ENCODE data around the gene FAM107B. TPM values are rescaled to one million over a fixed set of nuclear protein-coding genes. Genes with fewer than 3 reads are reported as not detected.

Gene FAM107B
- total and polyA plus RNA-seq, 2 experiments from 2014 or later: 11.0 to 17.6 TPM

DNA sequence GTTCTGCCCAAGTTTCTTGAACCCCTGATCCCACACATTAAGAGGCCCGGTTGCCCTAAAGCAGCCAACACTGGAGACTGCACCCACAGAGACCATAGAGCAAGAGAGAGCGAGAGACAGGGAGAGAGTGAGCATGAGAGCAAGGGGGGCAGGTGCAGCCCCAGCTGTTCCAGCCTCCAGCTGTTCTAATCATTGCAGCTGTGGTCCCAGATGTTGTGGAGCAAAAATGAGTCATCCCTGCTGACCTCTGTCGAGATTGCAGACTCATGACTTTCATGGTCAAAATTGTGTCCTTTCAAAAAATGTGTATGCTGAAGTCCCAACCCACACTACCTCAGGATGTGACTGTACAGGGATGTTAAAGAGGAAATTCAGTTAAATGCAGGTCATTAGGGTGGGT lies 300.0 kb downstream of the FAM107B start:
- Histone ChIP-seq H3K79me2 (replicated peaks; ENCODE audit: insufficient read depth) (no peaks in the 10 kb centered on the region), H3K4me1 (ENCODE audit: insufficient read depth) (no peaks in the 10 kb centered on the region; the same call in 1 of the 2 replicates), H3K27ac (ENCODE audit: low read depth) (no peak overlapping the region), H3K9me2 (ENCODE audit: insufficient read depth) (no peaks in the 10 kb centered on the region), H4K20me1 (replicated peaks; ENCODE audit: insufficient read depth) (no peaks in the 10 kb centered on the region), H3K4me3 (no peak overlapping the region), H3K4me2 (no peak overlapping the region), H3K36me3 (ENCODE audit: insufficient read depth) (no peaks in the 10 kb centered on the region), H3K27me3 (ENCODE audit: insufficient read depth) (no peaks in the 10 kb centered on the region), H3F3A (replicated peaks; ENCODE audit: low read depth) (no peaks in the 10 kb centered on the region), H2AFZ (no peak overlapping the region)
- ATAC-seq (no peak), DNase-seq (ENCODE audit: low spot score) (no peak)
- Mint-ChIP-seq H3K4me3 (no peak overlapping the region), H3K9me3 (peaks cover 21% of the 10 kb centered on the region), H3K4me1 (peaks cover 10% of the 10 kb centered on the region; the same call in 2 of the 3 replicates), H3K36me3 (ENCODE audit: low read depth) (peaks cover 21% of the 10 kb centered on the region), H3K27me3 (ENCODE audit: insufficient read depth, low read depth, poor library complexity) (peaks cover 1% of the 10 kb centered on the region), H3K27ac (no peak overlapping the region)
- TF ChIP-seq, protein P1, sequence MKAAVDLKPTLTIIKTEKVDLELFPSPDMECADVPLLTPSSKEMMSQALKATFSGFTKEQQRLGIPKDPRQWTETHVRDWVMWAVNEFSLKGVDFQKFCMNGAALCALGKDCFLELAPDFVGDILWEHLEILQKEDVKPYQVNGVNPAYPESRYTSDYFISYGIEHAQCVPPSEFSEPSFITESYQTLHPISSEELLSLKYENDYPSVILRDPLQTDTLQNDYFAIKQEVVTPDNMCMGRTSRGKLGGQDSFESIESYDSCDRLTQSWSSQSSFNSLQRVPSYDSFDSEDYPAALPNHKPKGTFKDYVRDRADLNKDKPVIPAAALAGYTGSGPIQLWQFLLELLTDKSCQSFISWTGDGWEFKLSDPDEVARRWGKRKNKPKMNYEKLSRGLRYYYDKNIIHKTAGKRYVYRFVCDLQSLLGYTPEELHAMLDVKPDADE (IDR thresholded peaks at IDR 0.05): no peak
- TF ChIP-seq ZNF331 (CRISPR knock-in tag; IDR thresholded peaks at IDR 0.05; ENCODE audit: low read depth): no peak
- TF ChIP-seq NANOG (IDR thresholded peaks at IDR 0.05; ENCODE audit: borderline replicate concordance): no peak

- peaks cover 21% of the 10 kb centered on the region for H3K36me3 Mint-ChIP-seq (ENCODE audit: low read depth)
- Histone ChIP-seq H3K79me2 (replicated peaks; ENCODE audit: insufficient read depth) (no peaks in the 10 kb centered on the region), H3K9me2 (ENCODE audit: insufficient read depth) (no peaks in the 10 kb centered on the region), H3K4me1 (ENCODE audit: insufficient read depth) (no peaks in the 10 kb centered on the region), H3F3A (replicated peaks; ENCODE audit: low read depth) (no peaks in the 10 kb centered on the region), H4K20me1 (replicated peaks; ENCODE audit: insufficient read depth) (no peaks in the 10 kb centered on the region), H3K27me3 (ENCODE audit: insufficient read depth) (no peaks in the 10 kb centered on the region), H3K4me3 (no peak overlapping the region), H3K36me3 (ENCODE audit: insufficient read depth) (no peaks in the 10 kb centered on the region), H2AFZ (no peak overlapping the region), H3K4me2 (no peak overlapping the region), H3K27ac (ENCODE audit: low read depth) (no peak overlapping the region)
- no peak overlapping the region for H3K4me3 Mint-ChIP-seq
- H3K27ac Mint-ChIP-seq: no peak overlapping the region
- H3K9me3 Mint-ChIP-seq: peaks cover 26% of the 10 kb centered on the region
- peaks cover 1% of the 10 kb centered on the region for H3K27me3 Mint-ChIP-seq (ENCODE audit: insufficient read depth, low read depth, poor library complexity)
- ATAC-seq: no peak
- H3K4me1 Mint-ChIP-seq: no peaks in the 10 kb centered on the region; the same call in 2 of the 3 replicates
- no peak for DNase-seq (ENCODE audit: low spot score)
- no peak for TF ChIP-seq POLR2AphosphoS5 (IDR thresholded peaks at IDR 0.05; ENCODE audit: low read depth)
- no peak for TF ChIP-seq EZH2phosphoT487 (IDR thresholded peaks at IDR 0.05; ENCODE audit: unreplicated experiment)
- TF ChIP-seq ZNF114 (CRISPR knock-in tag; IDR thresholded peaks at IDR 0.05): no peak
- TF ChIP-seq ZNF331 (CRISPR knock-in tag; IDR thresholded peaks at IDR 0.05; ENCODE audit: low read depth): no peak
- no peak for TF ChIP-seq CREB1 (CRISPR knock-in tag; IDR thresholded peaks at IDR 0.05; ENCODE audit: low read depth)
- TF ChIP-seq JUNB (IDR thresholded peaks at IDR 0.05; ENCODE audit: unreplicated experiment): no peak
- no peak for TF ChIP-seq NANOG (IDR thresholded peaks at IDR 0.05; ENCODE audit: borderline replicate concordance)
- TF ChIP-seq, protein P2, sequence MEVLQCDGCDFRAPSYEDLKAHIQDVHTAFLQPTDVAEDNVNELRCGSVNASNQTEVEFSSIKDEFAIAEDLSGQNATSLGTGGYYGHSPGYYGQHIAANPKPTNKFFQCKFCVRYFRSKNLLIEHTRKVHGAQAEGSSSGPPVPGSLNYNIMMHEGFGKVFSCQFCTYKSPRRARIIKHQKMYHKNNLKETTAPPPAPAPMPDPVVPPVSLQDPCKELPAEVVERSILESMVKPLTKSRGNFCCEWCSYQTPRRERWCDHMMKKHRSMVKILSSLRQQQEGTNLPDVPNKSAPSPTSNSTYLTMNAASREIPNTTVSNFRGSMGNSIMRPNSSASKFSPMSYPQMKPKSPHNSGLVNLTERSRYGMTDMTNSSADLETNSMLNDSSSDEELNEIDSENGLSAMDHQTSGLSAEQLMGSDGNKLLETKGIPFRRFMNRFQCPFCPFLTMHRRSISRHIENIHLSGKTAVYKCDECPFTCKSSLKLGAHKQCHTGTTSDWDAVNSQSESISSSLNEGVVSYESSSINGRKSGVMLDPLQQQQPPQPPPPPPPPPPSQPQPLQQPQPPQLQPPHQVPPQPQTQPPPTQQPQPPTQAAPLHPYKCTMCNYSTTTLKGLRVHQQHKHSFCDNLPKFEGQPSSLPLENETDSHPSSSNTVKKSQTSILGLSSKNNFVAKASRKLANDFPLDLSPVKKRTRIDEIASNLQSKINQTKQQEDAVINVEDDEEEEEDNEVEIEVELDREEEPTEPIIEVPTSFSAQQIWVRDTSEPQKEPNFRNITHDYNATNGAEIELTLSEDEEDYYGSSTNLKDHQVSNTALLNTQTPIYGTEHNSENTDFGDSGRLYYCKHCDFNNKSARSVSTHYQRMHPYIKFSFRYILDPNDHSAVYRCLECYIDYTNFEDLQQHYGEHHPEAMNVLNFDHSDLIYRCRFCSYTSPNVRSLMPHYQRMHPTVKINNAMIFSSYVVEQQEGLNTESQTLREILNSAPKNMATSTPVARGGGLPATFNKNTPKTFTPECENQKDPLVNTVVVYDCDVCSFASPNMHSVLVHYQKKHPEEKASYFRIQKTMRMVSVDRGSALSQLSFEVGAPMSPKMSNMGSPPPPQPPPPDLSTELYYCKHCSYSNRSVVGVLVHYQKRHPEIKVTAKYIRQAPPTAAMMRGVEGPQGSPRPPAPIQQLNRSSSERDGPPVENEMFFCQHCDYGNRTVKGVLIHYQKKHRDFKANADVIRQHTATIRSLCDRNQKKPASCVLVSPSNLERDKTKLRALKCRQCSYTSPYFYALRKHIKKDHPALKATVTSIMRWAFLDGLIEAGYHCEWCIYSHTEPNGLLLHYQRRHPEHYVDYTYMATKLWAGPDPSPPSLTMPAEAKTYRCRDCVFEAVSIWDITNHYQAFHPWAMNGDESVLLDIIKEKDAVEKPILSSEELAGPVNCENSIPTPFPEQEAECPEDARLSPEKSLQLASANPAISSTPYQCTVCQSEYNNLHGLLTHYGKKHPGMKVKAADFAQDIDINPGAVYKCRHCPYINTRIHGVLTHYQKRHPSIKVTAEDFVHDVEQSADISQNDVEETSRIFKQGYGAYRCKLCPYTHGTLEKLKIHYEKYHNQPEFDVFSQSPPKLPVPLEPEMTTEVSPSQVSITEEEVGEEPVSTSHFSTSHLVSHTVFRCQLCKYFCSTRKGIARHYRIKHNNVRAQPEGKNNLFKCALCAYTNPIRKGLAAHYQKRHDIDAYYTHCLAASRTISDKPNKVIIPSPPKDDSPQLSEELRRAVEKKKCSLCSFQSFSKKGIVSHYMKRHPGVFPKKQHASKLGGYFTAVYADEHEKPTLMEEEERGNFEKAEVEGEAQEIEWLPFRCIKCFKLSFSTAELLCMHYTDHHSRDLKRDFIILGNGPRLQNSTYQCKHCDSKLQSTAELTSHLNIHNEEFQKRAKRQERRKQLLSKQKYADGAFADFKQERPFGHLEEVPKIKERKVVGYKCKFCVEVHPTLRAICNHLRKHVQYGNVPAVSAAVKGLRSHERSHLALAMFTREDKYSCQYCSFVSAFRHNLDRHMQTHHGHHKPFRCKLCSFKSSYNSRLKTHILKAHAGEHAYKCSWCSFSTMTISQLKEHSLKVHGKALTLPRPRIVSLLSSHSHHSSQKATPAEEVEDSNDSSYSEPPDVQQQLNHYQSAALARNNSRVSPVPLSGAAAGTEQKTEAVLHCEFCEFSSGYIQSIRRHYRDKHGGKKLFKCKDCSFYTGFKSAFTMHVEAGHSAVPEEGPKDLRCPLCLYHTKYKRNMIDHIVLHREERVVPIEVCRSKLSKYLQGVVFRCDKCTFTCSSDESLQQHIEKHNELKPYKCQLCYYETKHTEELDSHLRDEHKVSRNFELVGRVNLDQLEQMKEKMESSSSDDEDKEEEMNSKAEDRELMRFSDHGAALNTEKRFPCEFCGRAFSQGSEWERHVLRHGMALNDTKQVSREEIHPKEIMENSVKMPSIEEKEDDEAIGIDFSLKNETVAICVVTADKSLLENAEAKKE (CRISPR knock-in tag; IDR thresholded peaks at IDR 0.05): no peak
- TF ChIP-seq EZH2 (IDR thresholded peaks at IDR 0.05; ENCODE audit: low read depth, unreplicated experiment): no peak
- TF ChIP-seq, protein P1 (IDR thresholded peaks at IDR 0.05): no peak
- no peak for TF ChIP-seq CTCF (conservative IDR thresholded peaks at IDR 0.05; ENCODE audit: low read depth in 2 of 2)
- no peak for TF ChIP-seq STAT1 (IDR thresholded peaks at IDR 0.05; ENCODE audit: unreplicated experiment)
Observed at GRCh38 chr10:14470920-14471319, 303.8 kb downstream of the FAM107B start.

Measured in GM23338 (cell line).